Sigmoid colon (tissue), 7 donors: ENCODE results near the gene SNX14. TPM values are rescaled to one million over a fixed set of nuclear protein-coding genes. Genes with fewer than 3 reads are reported as not detected.

Experiments
- DNase-seq: peaks from one replicate; pipeline ENCODE4 v3.0.0-alpha.2; 2019
- H3K27ac ChIP-seq, 4 donors: fragments of 200-600 bp; sonication (generic); one replicate each; pipeline ENCODE4 v1.5.1; 2016 to 2019; ENCODE audit warnings: mild to moderate bottlenecking in 1 of 4
- H3K27me3 ChIP-seq, 3 donors: fragments of 200-600 bp; sonication (generic); one replicate each; pipeline ENCODE4 v1.5.1; 2019; ENCODE audit warnings: mild to moderate bottlenecking in 1 of 3
- H3K36me3 ChIP-seq, 4 donors: fragments of 200-600 bp; sonication (generic); one replicate each; pipeline ENCODE4 v1.5.1; 2016 to 2019
- H3K4me1 ChIP-seq, 4 donors: fragments of 200-600 bp; sonication (generic); one replicate each; pipeline ENCODE4 v1.5.1; 2017 to 2019
- H3K4me3 ChIP-seq, 4 donors: fragments of 200-600 bp; sonication (generic); one replicate each; pipeline ENCODE4 v1.5.1; 2017 to 2019; ENCODE audit warnings: mild to moderate bottlenecking in 2 of 4, moderate library complexity in 1 of 4
- H3K9me3 ChIP-seq, 4 donors: fragments of 200-600 bp in 3 of 4; sonication (generic) in 3 of 4; one replicate each; pipeline versions ENCODE4 v1.5.1 to v1.6.1; 2013 to 2019
- EP300 ChIP-seq, 4 donors: sonication (generic); formaldehyde crosslinking; IDR thresholded peaks; one replicate each; pipeline ENCODE4 v1.6.1; 2017; ENCODE audit warnings: antibody characterized with exemption in 4 of 4
- POLR2A ChIP-seq, 2 donors: fragments of 450-650 bp; IDR thresholded peaks; one replicate each; pipeline ENCODE4 v1.6.1; 2016; ENCODE audit warnings: antibody characterized with exemption in 2 of 2, mild to moderate bottlenecking in 2 of 2, moderate library complexity in 2 of 2
- POLR2AphosphoS5 ChIP-seq, 4 donors: sonication (generic); formaldehyde crosslinking; IDR thresholded peaks; one replicate each; pipeline ENCODE4 v1.6.1; 2017; ENCODE audit warnings: antibody characterized with exemption in 4 of 4
- WGBS, 2 donors: extraction: QIAGEN DNeasy Blood & Tissue Kit; methylation state at CpG; one replicate each; pipeline ENCODE4 v1.1.7; 2013; 5-methylcytosine and 5-hydroxymethylcytosine counted together
- intact Hi-C: fragments of 100-400 bp; cut with DNase I; formaldehyde crosslinking; loops from one replicate; pipeline ENCODE4 v1.15.1; 2023
- polyA plus RNA-seq, 3 donors: library from polyadenylated mRNA; stranded (reverse); fragments of 200-250 nt; gene quantifications; one replicate each; pipeline ENCODE4 v1.2.3, GENCODE V29; 2013
- total RNA-seq, 4 donors: library from RNA; depleted of rRNA; stranded (reverse); fragments of >200 nt; gene quantifications; one replicate each; pipeline ENCODE4 v1.1.0, GENCODE V29; 2016
- TF ChIP-seq, protein P1 (sequence below), 4 experiments: fragments of 450-650 bp in 3 of 4; fragments of 200-600 bp in 1 of 4; IDR thresholded peaks; one replicate each; pipeline ENCODE4 v1.5.1; 2016 to 2019; ENCODE audit warnings: antibody characterized with exemption in 4 of 4, mild to moderate bottlenecking in 3 of 4, moderate library complexity in 2 of 4
- donor health status: healthy with polysubstance abuse.
- donor health status: Bipolar disorder and iron deficiency.
- donor health status: healthy.

Gene SNX14, protein sequence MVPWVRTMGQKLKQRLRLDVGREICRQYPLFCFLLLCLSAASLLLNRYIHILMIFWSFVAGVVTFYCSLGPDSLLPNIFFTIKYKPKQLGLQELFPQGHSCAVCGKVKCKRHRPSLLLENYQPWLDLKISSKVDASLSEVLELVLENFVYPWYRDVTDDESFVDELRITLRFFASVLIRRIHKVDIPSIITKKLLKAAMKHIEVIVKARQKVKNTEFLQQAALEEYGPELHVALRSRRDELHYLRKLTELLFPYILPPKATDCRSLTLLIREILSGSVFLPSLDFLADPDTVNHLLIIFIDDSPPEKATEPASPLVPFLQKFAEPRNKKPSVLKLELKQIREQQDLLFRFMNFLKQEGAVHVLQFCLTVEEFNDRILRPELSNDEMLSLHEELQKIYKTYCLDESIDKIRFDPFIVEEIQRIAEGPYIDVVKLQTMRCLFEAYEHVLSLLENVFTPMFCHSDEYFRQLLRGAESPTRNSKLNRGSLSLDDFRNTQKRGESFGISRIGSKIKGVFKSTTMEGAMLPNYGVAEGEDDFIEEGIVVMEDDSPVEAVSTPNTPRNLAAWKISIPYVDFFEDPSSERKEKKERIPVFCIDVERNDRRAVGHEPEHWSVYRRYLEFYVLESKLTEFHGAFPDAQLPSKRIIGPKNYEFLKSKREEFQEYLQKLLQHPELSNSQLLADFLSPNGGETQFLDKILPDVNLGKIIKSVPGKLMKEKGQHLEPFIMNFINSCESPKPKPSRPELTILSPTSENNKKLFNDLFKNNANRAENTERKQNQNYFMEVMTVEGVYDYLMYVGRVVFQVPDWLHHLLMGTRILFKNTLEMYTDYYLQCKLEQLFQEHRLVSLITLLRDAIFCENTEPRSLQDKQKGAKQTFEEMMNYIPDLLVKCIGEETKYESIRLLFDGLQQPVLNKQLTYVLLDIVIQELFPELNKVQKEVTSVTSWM
- total RNA-seq, result 10 to 100 TPM; 52.4 to 94.2 (median 83.5) TPM
- polyA plus RNA-seq, result 10 to 100 TPM; 12.9 to 61.1 (median 13.8) TPM

- 0% methylated on average over 82 of the region's 82 CpGs for WGBS, 2 donors
- intact Hi-C loops, result loop anchor here (1.0 kb wide), 2 partner anchors 50 to 85 kb away; no protein-coding TSS in a partner anchor
- H3K9me3 ChIP-seq, result no peaks in the 10 kb centered on the region
Measured at GRCh38 chr6:85593438-85594196, at the start of gene SNX14. TSS of gene SNX14 (minus strand) at chr6:85593858. CDS start at chr6:85593718, 140 bp downstream.

DNA sequence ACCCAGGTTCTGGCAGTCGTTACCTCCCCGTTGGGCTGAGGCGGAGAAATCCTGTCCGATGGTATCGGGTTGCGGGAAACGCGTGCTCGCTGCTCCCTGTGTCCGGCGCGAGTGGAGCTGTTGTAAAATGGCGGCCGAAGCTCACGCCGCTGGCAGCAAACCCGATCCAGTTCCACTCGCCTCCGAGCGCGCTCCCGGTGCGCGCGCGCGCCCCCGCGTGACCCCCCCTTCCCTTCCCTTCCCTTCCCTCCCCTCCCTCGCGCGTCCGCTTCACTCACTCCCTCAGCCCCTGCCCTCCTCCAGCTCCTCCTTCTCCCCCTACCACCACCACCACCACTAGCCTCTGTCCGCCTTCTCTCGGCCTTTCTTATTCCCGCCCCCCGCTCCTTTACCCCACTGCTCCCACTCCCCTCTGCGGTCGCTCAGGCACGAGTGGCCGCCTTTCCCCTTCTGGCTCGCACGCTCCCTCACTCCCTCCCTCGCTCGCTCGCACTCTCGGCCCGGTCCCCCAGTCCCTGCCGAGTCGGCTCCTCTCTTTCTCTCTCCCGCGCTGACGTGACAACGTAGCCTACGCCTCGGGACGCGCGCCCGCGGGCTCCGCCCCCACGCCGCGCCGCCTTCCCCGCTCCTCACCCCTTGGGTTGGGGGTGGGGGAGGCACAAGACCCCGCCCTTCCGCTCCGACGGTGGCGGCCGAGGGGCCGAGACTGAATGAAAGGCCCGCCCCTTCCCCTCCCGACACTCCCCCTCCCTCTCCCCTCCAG lies 49.3 kb upstream of the SNX14 start, which contains the start of gene SYNCRIP:
Gene SYNCRIP (minus strand): TSS at position 113 of the 763 bp plus-strand sequence. CDS start 1,447 bp downstream, outside the sequence.
- WGBS, 2 donors, result 1% methylated on average over 76 of the region's 76 CpGs
- peaks cover 0 to 50% (median 39%) of the 10 kb centered on the region in 4 donors for H3K4me1 ChIP-seq

More at GRCh38 chr6:85593438-85594196, at the start of gene SNX14:
- peaks cover 0 to 28% (median 18%) of the 10 kb centered on the region in 4 donors for H3K4me1 ChIP-seq
- DNase-seq, result peak; percentile 98
- H3K27ac ChIP-seq, result peak within 1 kb of the TSS; percentile 92 to 98 (median 96)
- peak within 1 kb of the TSS; percentile 64 to 91 (median 76) for H3K4me3 ChIP-seq
- H3K27me3 ChIP-seq, result no peaks in the 10 kb centered on the region
- no peaks in the 10 kb centered on the region for H3K36me3 ChIP-seq
- TF ChIP-seq, protein P1, sequence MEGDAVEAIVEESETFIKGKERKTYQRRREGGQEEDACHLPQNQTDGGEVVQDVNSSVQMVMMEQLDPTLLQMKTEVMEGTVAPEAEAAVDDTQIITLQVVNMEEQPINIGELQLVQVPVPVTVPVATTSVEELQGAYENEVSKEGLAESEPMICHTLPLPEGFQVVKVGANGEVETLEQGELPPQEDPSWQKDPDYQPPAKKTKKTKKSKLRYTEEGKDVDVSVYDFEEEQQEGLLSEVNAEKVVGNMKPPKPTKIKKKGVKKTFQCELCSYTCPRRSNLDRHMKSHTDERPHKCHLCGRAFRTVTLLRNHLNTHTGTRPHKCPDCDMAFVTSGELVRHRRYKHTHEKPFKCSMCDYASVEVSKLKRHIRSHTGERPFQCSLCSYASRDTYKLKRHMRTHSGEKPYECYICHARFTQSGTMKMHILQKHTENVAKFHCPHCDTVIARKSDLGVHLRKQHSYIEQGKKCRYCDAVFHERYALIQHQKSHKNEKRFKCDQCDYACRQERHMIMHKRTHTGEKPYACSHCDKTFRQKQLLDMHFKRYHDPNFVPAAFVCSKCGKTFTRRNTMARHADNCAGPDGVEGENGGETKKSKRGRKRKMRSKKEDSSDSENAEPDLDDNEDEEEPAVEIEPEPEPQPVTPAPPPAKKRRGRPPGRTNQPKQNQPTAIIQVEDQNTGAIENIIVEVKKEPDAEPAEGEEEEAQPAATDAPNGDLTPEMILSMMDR (IDR thresholded peaks at IDR 0.05), result peak in 1 of 4 experiments; percentile 10
- TF ChIP-seq POLR2AphosphoS5 (IDR thresholded peaks at IDR 0.05), result peak; percentile 83 to 89 (median 84)
- TF ChIP-seq POLR2A (IDR thresholded peaks at IDR 0.05), result peak; percentile 24 to 50
- TF ChIP-seq EP300 (IDR thresholded peaks at IDR 0.05), result peak in 1 of 4 donors; percentile 46

GRCh38 chr6:85641897-85642773 lies 48.5 kb upstream of the SNX14 start:
- Histone ChIP-seq H3K27ac (peak overlapping the region; percentile 96 to 99 (median 98)), H3K9me3 (no peaks in the 10 kb centered on the region), H3K4me3 (peak overlapping the region; percentile 80 to 99 (median 87)), H3K4me1 (peaks cover 0 to 59% (median 47%) of the 10 kb centered on the region in 4 donors), H3K36me3 (peaks cover 2 to 35% (median 9%) of the 10 kb centered on the region in 4 donors), H3K27me3 (no peaks in the 10 kb centered on the region)
- intact Hi-C loops, result loop anchor here (1.0 kb wide), 1 partner anchor 36 kb away; no protein-coding TSS in a partner anchor
- TF ChIP-seq POLR2AphosphoS5 (IDR thresholded peaks at IDR 0.05), result peak in 1 of 4 donors; percentile 17
- no peak for TF ChIP-seq POLR2A (IDR thresholded peaks at IDR 0.05)
- TF ChIP-seq, protein P1 (IDR thresholded peaks at IDR 0.05), result peak in 1 of 4 experiments; percentile 28
- 0% methylated on average over 85 of the region's 85 CpGs for WGBS, 2 donors
- DNase-seq, result peak; percentile 79

More for the DNA sequence above, 49.3 kb upstream of the SNX14 start, which contains the start of gene SYNCRIP:
- peaks cover 0 to 27% (median 5%) of the 10 kb centered on the region in 4 donors for H3K36me3 ChIP-seq
- peak; percentile 100 for DNase-seq
- H3K4me3 ChIP-seq, result peak within 1 kb of the TSS; percentile 80 to 99 (median 87)
- H3K27ac ChIP-seq, result peak within 1 kb of the TSS; percentile 96 to 99 (median 98)
- H3K27me3 ChIP-seq, result no peaks in the 10 kb centered on the region
- peak in 2 of 4 donors; percentile 38 to 60 for TF ChIP-seq EP300 (IDR thresholded peaks at IDR 0.05)
- TF ChIP-seq, protein P1 (IDR thresholded peaks at IDR 0.05), result no peak
- TF ChIP-seq POLR2AphosphoS5 (IDR thresholded peaks at IDR 0.05), result peak; percentile 97 to 98 (median 98)
- peak; percentile 94 to 97 for TF ChIP-seq POLR2A (IDR thresholded peaks at IDR 0.05)
- no peaks in the 10 kb centered on the region for H3K9me3 ChIP-seq
- intact Hi-C loops, result loop anchor here (1.0 kb wide), 2 partner anchors 35 to 50 kb away; partner anchors contain the start of gene SNX14
